ENCODE data around the gene NGRN. TPM values are rescaled to one million over a fixed set of nuclear protein-coding genes. Genes with fewer than 3 reads are reported as not detected.

Gene NGRN
- total and polyA plus RNA-seq, 2 donors (not counting 1 experiment from before 2014, with no cell fraction given): 23.1 to 45.5 TPM

DNA sequence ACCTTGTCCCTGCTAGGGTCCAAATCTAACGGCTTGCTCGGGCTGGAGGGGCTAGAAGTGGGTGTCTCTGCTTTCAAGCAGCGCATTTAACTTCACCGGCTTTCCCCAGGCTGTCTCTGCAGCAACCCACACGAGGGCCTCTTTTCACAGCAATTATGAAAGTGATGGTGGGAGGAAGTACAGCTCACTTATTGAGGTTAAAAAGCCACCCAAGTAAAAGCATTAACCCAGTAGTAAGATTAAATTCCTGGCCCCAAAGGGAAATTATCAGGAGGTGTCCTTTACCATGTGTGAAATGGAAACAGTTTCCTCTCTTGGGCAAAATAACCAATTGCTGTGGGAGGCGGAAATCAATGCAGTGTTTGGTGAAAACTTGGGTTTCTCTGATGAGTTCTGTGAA lies 41.1 kb downstream of the NGRN start:
- Histone ChIP-seq H3K36me3 (replicated peaks in 1 of 2; ENCODE audit: control extremely low read depth in 1 of 2, control insufficient read depth in 1 of 2, extremely low read depth in 1 of 2, insufficient read depth in 2 of 2, low read length in 1 of 2) (no peaks in the 10 kb centered on the region), H3K9ac (ENCODE audit: low read length) (no peak overlapping the region), H3K4me1 (ENCODE audit: control insufficient read depth in 2 of 2, insufficient read depth in 2 of 2, low read length in 2 of 2) (peaks cover 7 to 9% of the 10 kb centered on the region in 2 donors), H4K20me1 (ENCODE audit: control insufficient read depth, insufficient read depth, low read length, poor library complexity, severe bottlenecking) (no peaks in the 10 kb centered on the region), H3K27me3 (replicated peaks in 1 of 4; ENCODE audit: control extremely low read depth in 1 of 4, control insufficient read depth in 3 of 4, insufficient read depth in 4 of 4, low read length in 3 of 4) (no peaks in the 10 kb centered on the region), H3K4me3 (ENCODE audit: control extremely low read depth in 1 of 5, extremely low read depth in 1 of 5, insufficient read depth in 1 of 5, low read depth in 2 of 5, low read length in 4 of 5) (no peak overlapping the region), H2AFZ (ENCODE audit: insufficient read depth, low read depth, low read length, poor library complexity, severe bottlenecking) (peak overlapping the region; percentile 74), H3K27ac (ENCODE audit: low read length in 2 of 2) (no peak overlapping the region), H3K4me2 (replicated peaks; ENCODE audit: low read depth, low read length, poor library complexity, severe bottlenecking) (peak overlapping the region; percentile 16), H3K9me3 (ENCODE audit: control extremely low read depth in 1 of 3, control insufficient read depth in 2 of 3, insufficient read depth in 1 of 3, low read length in 2 of 3) (no peaks in the 10 kb centered on the region), H3K79me2 (ENCODE audit: control insufficient read depth, insufficient read depth, low read length) (no peaks in the 10 kb centered on the region)
- DNase-seq: no peak
- ChIA-PET CTCF (interaction anchor here (0.6 to 7.5 kb wide), 7 partner anchors 10 to 562 kb away, joined by 3 to 48 read pairs (median 3); partner anchors contain the start of gene FURIN), POLR2A (no interaction called here)
- Mint-ChIP-seq H3K27ac (peak overlapping the region; percentile 15), H3K4me1 (peaks cover 12% of the 10 kb centered on the region), H3K4me3 (no peak overlapping the region), H3K9me3 (ENCODE audit: insufficient read depth) (no peaks in the 10 kb centered on the region), H3K27me3 (no peaks in the 10 kb centered on the region)
- 24% methylated on average over 3 of the region's 6 CpGs for WGBS (ENCODE audit: insufficient coverage)
- TF ChIP-seq, protein P1, sequence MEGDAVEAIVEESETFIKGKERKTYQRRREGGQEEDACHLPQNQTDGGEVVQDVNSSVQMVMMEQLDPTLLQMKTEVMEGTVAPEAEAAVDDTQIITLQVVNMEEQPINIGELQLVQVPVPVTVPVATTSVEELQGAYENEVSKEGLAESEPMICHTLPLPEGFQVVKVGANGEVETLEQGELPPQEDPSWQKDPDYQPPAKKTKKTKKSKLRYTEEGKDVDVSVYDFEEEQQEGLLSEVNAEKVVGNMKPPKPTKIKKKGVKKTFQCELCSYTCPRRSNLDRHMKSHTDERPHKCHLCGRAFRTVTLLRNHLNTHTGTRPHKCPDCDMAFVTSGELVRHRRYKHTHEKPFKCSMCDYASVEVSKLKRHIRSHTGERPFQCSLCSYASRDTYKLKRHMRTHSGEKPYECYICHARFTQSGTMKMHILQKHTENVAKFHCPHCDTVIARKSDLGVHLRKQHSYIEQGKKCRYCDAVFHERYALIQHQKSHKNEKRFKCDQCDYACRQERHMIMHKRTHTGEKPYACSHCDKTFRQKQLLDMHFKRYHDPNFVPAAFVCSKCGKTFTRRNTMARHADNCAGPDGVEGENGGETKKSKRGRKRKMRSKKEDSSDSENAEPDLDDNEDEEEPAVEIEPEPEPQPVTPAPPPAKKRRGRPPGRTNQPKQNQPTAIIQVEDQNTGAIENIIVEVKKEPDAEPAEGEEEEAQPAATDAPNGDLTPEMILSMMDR (IDR thresholded peaks at IDR 0.05): no peak
- no peak for TF ChIP-seq EZH2 (IDR thresholded peaks at IDR 0.05; ENCODE audit: borderline replicate concordance, insufficient read depth, low read depth, low read length, poor library complexity, severe bottlenecking)
- intact Hi-C loops (cut with micrococcal nuclease): no loop called here
- no peak for ATAC-seq (ENCODE audit: low read depth)

DNA sequence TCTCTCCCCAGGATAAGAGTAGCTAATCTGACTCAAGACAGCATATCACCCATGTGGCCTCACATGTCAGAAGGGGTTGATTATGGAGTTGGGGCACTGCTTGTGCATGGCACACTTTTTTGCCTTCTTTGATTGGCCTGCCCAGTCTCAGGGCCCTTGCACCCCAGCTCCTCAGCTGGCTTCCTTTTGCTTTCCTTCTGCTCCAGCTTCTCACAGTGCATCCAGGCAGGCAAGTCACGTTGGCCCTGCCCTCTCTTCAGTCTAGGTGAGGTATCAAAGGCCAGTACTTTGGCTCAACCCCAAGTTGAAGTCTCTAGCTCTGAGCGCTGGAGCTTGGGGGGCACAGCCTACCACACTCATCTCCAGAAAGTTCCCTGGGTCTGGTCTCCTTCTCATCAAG lies 42.2 kb downstream of the NGRN start:
- Histone ChIP-seq H3K4me3 (ENCODE audit: control extremely low read depth in 1 of 5, extremely low read depth in 1 of 5, insufficient read depth in 1 of 5, low read depth in 2 of 5, low read length in 4 of 5) (no peak overlapping the region), H3K36me3 (replicated peaks in 1 of 2; ENCODE audit: control extremely low read depth in 1 of 2, control insufficient read depth in 1 of 2, extremely low read depth in 1 of 2, insufficient read depth in 2 of 2, low read length in 1 of 2) (no peaks in the 10 kb centered on the region), H3K9ac (ENCODE audit: low read length) (no peak overlapping the region), H2AFZ (ENCODE audit: insufficient read depth, low read depth, low read length, poor library complexity, severe bottlenecking) (no peak overlapping the region), H4K20me1 (ENCODE audit: control insufficient read depth, insufficient read depth, low read length, poor library complexity, severe bottlenecking) (no peaks in the 10 kb centered on the region), H3K79me2 (ENCODE audit: control insufficient read depth, insufficient read depth, low read length) (no peaks in the 10 kb centered on the region), H3K4me2 (replicated peaks; ENCODE audit: low read depth, low read length, poor library complexity, severe bottlenecking) (no peak overlapping the region), H3K27ac (ENCODE audit: low read length in 2 of 2) (no peak overlapping the region), H3K9me3 (ENCODE audit: control extremely low read depth in 1 of 3, control insufficient read depth in 2 of 3, insufficient read depth in 1 of 3, low read length in 2 of 3) (no peaks in the 10 kb centered on the region), H3K4me1 (ENCODE audit: control insufficient read depth in 2 of 2, insufficient read depth in 2 of 2, low read length in 2 of 2) (peaks cover 7 to 9% of the 10 kb centered on the region in 2 donors), H3K27me3 (replicated peaks in 1 of 4; ENCODE audit: control extremely low read depth in 1 of 4, control insufficient read depth in 3 of 4, insufficient read depth in 4 of 4, low read length in 3 of 4) (no peaks in the 10 kb centered on the region)
- H3K4me3 Mint-ChIP-seq: no peak overlapping the region
- POLR2A ChIA-PET: no interaction called here
- 83% methylated on average over 1 of the region's 2 CpGs for WGBS (ENCODE audit: insufficient coverage)
- intact Hi-C loops (cut with micrococcal nuclease): no loop called here
- H3K27me3 Mint-ChIP-seq: no peaks in the 10 kb centered on the region
- H3K27ac Mint-ChIP-seq: no peak overlapping the region
- CTCF ChIA-PET: interaction anchor here (0.6 to 7.5 kb wide), 6 partner anchors 12 to 409 kb away, joined by 3 to 48 read pairs (median 4); no protein-coding TSS in a partner anchor
- DNase-seq (no peak), ATAC-seq (ENCODE audit: low read depth) (no peak)
- H3K9me3 Mint-ChIP-seq (ENCODE audit: insufficient read depth): no peaks in the 10 kb centered on the region
- H3K4me1 Mint-ChIP-seq: peaks cover 12% of the 10 kb centered on the region
- TF ChIP-seq EZH2 (IDR thresholded peaks at IDR 0.05; ENCODE audit: borderline replicate concordance, insufficient read depth, low read depth, low read length, poor library complexity, severe bottlenecking): no peak
